GM23248 (cell line): ENCODE measurements around the gene UBE2QL1. TPM values are rescaled to one million over a fixed set of nuclear protein-coding genes. Genes with fewer than 3 reads are reported as not detected.

Source experiments
- DNase-seq: peaks from one replicate; pipeline ENCODE4 v3.0.0-alpha.2; 2015
- H2AFZ ChIP-seq: fragments of 200-600 bp; sonication (generic); 2 replicates; pipeline ENCODE4 v1.6.1; 2016; ENCODE audit warnings: antibody characterized with exemption
- H3F3A ChIP-seq: fragments of 200-600 bp; sonication (generic); 2 replicates; pipeline ENCODE4 v1.6.1; 2016; ENCODE audit warnings: mild to moderate bottlenecking, antibody characterized with exemption, mixed run types; ENCODE audit not compliant: insufficient read depth
- H3K27ac ChIP-seq: fragments of 200-600 bp; sonication (generic); 2 replicates; pipeline ENCODE4 v1.5.1; 2016; ENCODE audit warnings: mild to moderate bottlenecking
- H3K27me3 ChIP-seq: fragments of 200-600 bp; sonication (generic); replicated peaks from 2 replicates; pipeline ENCODE4 v1.6.1; 2016; ENCODE audit warnings: mild to moderate bottlenecking; ENCODE audit not compliant: insufficient read depth
- H3K36me3 ChIP-seq: fragments of 200-600 bp; sonication (generic); 2 replicates; pipeline ENCODE4 v1.6.1; 2016; ENCODE audit warnings: low read depth, mild to moderate bottlenecking
- H3K4me1 ChIP-seq: fragments of 200-600 bp; sonication (generic); 2 replicates; pipeline ENCODE4 v1.6.1; 2016; ENCODE audit warnings: mild to moderate bottlenecking; ENCODE audit not compliant: insufficient read depth
- H3K4me2 ChIP-seq: fragments of 200-600 bp; sonication (generic); one replicate; pipeline ENCODE4 v1.6.1; 2016; ENCODE audit warnings: mild to moderate bottlenecking; ENCODE audit not compliant: unreplicated experiment
- H3K4me3 ChIP-seq: fragments of 200-600 bp; sonication (generic); 2 replicates; pipeline ENCODE4 v1.5.1; 2016; ENCODE audit warnings: mild to moderate bottlenecking
- H3K79me2 ChIP-seq: fragments of 200-600 bp; sonication (generic); 2 replicates; pipeline ENCODE4 v1.6.1; 2016; ENCODE audit warnings: mild to moderate bottlenecking; ENCODE audit not compliant: insufficient read depth
- H3K9ac ChIP-seq: fragments of 200-600 bp; sonication (generic); 2 replicates; pipeline ENCODE4 v1.6.1; 2016; ENCODE audit warnings: mild to moderate bottlenecking
- H3K9me2 ChIP-seq: fragments of 200-600 bp; sonication (generic); 2 replicates; pipeline ENCODE4 v1.6.1; 2016; ENCODE audit warnings: mixed run types, mild to moderate bottlenecking, moderate library complexity; ENCODE audit not compliant: insufficient read depth
- H3K9me3 ChIP-seq: fragments of 200-600 bp; sonication (generic); one replicate; pipeline ENCODE4 v1.6.1; 2017; ENCODE audit warnings: low read depth
- H4K20me1 ChIP-seq: fragments of 200-600 bp; sonication (generic); 2 replicates; pipeline ENCODE4 v1.6.0; 2016; ENCODE audit not compliant: insufficient read depth
- EZH2 ChIP-seq: fragments of 200-600 bp; sonication (generic); IDR thresholded peaks from 2 replicates; pipeline ENCODE4 v1.6.1; 2018; ENCODE audit warnings: antibody characterized with exemption, mild to moderate bottlenecking; ENCODE audit not compliant: insufficient read depth, poor library complexity, severe bottlenecking
- EZH2phosphoT487 ChIP-seq: fragments of 200-600 bp; sonication (generic); IDR thresholded peaks from 2 replicates; pipeline ENCODE4 v1.6.1; 2018; ENCODE audit warnings: antibody characterized with exemption, moderate library complexity, mild to moderate bottlenecking, low read depth; ENCODE audit not compliant: insufficient read depth
- WGBS, 2 experiments: methylation state at CpG; one replicate each; pipeline ENCODE4 v1.1.6; 2015 to 2017; ENCODE audit warnings: low lambda C conversion rate in 2 of 2, low coverage in 1 of 2; ENCODE audit errors: missing lambda C conversion rate in 2 of 2; 5-methylcytosine and 5-hydroxymethylcytosine counted together
- in situ Hi-C: fragments of 300-500 bp; cut with MboI; formaldehyde crosslinking; loops from 2 replicates; pipeline ENCODE4 v1.15.0; 2020
- polyA plus RNA-seq: library from polyadenylated mRNA; unstranded; fragments of >200 nt; fragmentation: Nextera tagmentation; extraction: Ambion mirVana; gene quantifications from 2 replicates; pipeline ENCODE4 v1.2.1, GENCODE V29; 2016
- total RNA-seq: library from RNA; depleted of rRNA; stranded (reverse); fragments of >200 nt; shearing (Covaris generic); gene quantifications from 2 replicates; pipeline ENCODE4 v1.2.3, GENCODE V29; 2014

Gene UBE2QL1
- total and polyA plus RNA-seq, 2 experiments from 2014 or later: not detected

GRCh38 chr5:6480133-6481051 lies 31.7 kb downstream of the UBE2QL1 start:
- Histone ChIP-seq H3F3A (no peaks in the 10 kb centered on the region), H3K27me3 (no peaks in the 10 kb centered on the region), H3K4me3 (no peak overlapping the region), H3K4me1 (no peaks in the 10 kb centered on the region), H4K20me1 (no peaks in the 10 kb centered on the region), H3K9me2 (no peaks in the 10 kb centered on the region), H2AFZ (no peak overlapping the region), H3K9me3 (no peaks in the 10 kb centered on the region), H3K9ac (no peak overlapping the region), H3K27ac (no peak overlapping the region), H3K4me2 (no peak overlapping the region), H3K79me2 (no peaks in the 10 kb centered on the region), H3K36me3 (no peaks in the 10 kb centered on the region)
- DNase-seq: no peak
- TF ChIP-seq EZH2phosphoT487: no peak
- no peak for TF ChIP-seq EZH2
- in situ Hi-C loops: no loop called here
- WGBS, 2 experiments: 53% methylated on average over 15 of the region's 15 CpGs

- Histone ChIP-seq H3K9me3 (no peaks in the 10 kb centered on the region), H3K36me3 (no peaks in the 10 kb centered on the region), H3K4me1 (no peaks in the 10 kb centered on the region), H3K79me2 (no peaks in the 10 kb centered on the region), H4K20me1 (no peaks in the 10 kb centered on the region), H3K9me2 (no peaks in the 10 kb centered on the region), H3K27me3 (no peaks in the 10 kb centered on the region), H3F3A (no peaks in the 10 kb centered on the region), H3K9ac (no peak overlapping the region), H3K4me3 (no peak overlapping the region), H2AFZ (no peak overlapping the region), H3K27ac (no peak overlapping the region), H3K4me2 (no peak overlapping the region)
- WGBS, 2 experiments: 43 to 49% methylated on average over 11 of the region's 11 CpGs
- TF ChIP-seq EZH2 (no peak), EZH2phosphoT487 (no peak)
- no peak for DNase-seq
- in situ Hi-C loops: no loop called here
These were observed 34.1 kb downstream of the UBE2QL1 start for GRCh38 chr5:6482735-6483134.

DNA sequence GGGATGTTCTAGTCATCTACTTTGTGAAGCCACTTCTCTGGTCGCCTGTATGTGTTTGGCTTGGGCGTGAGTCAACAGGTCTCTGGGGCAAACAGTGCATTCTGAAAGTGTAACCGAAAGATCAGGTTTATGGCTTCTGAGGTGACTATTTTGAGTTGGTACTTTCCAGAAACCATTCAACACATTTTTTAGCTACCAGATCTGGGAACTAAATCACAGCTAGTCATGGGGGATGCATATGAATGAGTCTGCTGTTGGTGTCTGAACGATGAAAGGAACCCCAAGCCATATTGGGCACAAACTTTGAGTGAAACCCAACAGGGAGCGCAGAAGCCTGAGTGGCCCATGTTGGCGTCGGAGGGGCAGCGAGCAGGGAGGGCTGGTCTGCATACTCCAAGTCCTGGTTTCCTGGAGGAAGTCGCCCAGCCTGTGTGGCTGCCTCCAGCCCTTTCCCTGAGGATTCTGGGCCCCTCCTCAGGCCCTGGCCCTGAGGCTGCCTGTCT lies 35.3 kb downstream of the UBE2QL1 start:
- H3K9ac ChIP-seq: no peak overlapping the region
- no peaks in the 10 kb centered on the region for H3K36me3 ChIP-seq
- H4K20me1 ChIP-seq: no peaks in the 10 kb centered on the region
- H3K9me3 ChIP-seq: no peaks in the 10 kb centered on the region
- H3K79me2 ChIP-seq: no peaks in the 10 kb centered on the region
- 49 to 57% methylated on average over 9 of the region's 9 CpGs for WGBS, 2 experiments
- no peak overlapping the region for H2AFZ ChIP-seq
- no peak for DNase-seq
- H3K27ac ChIP-seq: no peak overlapping the region
- no peaks in the 10 kb centered on the region for H3F3A ChIP-seq
- H3K9me2 ChIP-seq: no peaks in the 10 kb centered on the region
- H3K4me1 ChIP-seq: no peaks in the 10 kb centered on the region
- no peak for TF ChIP-seq EZH2phosphoT487
- no peak for TF ChIP-seq EZH2
- H3K4me2 ChIP-seq: no peak overlapping the region
- in situ Hi-C loops: no loop called here
- H3K27me3 ChIP-seq: no peaks in the 10 kb centered on the region
- no peak overlapping the region for H3K4me3 ChIP-seq

DNA sequence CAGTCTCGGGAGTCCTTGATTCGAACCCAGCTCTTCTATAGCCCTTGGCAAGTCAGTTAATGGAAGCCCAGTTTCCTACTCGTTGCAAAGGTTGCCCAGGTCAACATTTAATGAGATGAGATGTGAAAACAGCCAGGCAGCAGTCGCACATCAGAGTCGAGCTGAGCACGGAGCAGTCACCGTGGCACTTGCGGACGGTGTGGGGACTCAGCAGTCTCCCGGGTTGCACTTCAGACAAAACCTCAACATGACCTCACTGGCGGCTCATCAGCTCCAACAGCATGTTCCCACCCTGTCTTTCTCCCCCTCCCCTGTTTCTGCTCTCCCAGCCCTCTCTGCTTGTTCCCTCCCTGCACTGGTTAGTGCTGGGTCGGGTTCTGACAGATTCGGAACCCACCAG lies 35.8 kb downstream of the UBE2QL1 start:
- no peaks in the 10 kb centered on the region for H3F3A ChIP-seq
- no peaks in the 10 kb centered on the region for H3K9me3 ChIP-seq
- no peaks in the 10 kb centered on the region for H3K9me2 ChIP-seq
- no peaks in the 10 kb centered on the region for H3K27me3 ChIP-seq
- no peak overlapping the region for H2AFZ ChIP-seq
- no peak overlapping the region for H3K4me2 ChIP-seq
- no peaks in the 10 kb centered on the region for H3K79me2 ChIP-seq
- H3K9ac ChIP-seq: no peak overlapping the region
- DNase-seq: no peak
- TF ChIP-seq EZH2: no peak
- in situ Hi-C loops: no loop called here
- no peak overlapping the region for H3K4me3 ChIP-seq
- WGBS, 2 experiments: 44 to 51% methylated on average over 12 to 13 of the region's 13 CpGs
- H3K27ac ChIP-seq: no peak overlapping the region
- H3K4me1 ChIP-seq: no peaks in the 10 kb centered on the region
- H4K20me1 ChIP-seq: no peaks in the 10 kb centered on the region
- no peaks in the 10 kb centered on the region for H3K36me3 ChIP-seq
